DMS 273 (cell line): ENCODE data around the gene NECTIN1.

ENCODE experiments used
- DNase-seq: peaks from one replicate; lab custom pipeline; 2025; ENCODE audit not compliant: unreplicated experiment; lab: John Stamatoyannopoulos, UW

NECTIN1 gene

DNA sequence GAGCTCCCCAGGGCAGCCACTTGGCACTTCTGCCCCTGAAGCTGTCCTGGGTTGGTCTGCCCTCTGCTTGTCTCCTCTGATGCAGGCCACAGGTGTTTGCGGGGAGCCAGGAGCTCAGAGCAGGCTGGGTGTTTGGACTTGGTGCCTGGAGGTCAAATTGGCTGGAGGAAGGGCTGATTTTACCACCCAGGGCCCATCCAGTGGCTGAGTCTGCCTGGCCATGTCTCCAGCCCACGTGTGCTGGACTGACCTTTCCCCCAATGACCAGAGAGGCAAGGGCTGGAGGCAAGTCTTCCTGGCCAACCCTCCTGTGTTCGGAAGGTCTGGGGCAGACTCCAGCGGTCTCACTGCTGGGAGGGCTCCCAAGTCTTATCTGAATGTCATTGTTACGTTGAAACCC lies 84.0 kb downstream of the NECTIN1 start:
- no peak for DNase-seq

DNA sequence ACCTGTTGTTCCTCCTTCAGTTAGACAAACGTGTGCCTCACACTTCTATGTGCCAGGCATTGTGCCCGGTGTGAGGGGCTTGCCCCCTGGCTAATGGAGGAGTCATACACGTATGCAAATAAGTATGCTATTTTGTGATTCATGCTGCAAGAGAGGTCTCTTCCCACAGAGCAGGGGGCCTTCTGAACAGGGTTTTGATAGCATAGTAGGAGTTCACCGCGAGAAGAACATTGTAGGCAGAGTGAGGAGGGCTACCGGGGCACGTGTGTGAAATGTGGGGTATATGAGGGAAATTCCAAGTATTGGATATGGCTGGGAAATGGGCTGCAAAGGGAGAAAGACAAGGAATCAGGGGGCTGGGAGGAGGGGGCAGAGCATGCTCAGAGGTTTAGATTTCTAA lies 84.5 kb downstream of the NECTIN1 start:
- DNase-seq, result no peak

DNA sequence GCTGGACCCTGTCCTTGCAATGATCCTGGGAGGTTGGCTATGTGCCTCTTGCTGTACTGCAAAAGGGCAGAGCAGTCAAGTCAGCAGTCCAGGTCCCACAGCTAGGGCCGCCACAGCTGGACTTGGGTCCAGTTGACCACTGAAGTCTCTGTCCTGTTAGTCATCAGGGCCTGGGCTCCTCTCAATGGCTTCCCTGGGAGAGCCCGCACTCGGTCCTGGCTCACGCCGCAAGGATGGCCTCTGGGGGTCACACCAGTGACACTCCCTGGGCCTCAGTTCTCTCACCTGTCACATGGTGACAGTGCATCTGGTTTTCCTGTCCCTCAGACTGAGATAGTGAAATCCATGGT lies 85.1 kb downstream of the NECTIN1 start:
- DNase-seq, result no peak

DNA sequence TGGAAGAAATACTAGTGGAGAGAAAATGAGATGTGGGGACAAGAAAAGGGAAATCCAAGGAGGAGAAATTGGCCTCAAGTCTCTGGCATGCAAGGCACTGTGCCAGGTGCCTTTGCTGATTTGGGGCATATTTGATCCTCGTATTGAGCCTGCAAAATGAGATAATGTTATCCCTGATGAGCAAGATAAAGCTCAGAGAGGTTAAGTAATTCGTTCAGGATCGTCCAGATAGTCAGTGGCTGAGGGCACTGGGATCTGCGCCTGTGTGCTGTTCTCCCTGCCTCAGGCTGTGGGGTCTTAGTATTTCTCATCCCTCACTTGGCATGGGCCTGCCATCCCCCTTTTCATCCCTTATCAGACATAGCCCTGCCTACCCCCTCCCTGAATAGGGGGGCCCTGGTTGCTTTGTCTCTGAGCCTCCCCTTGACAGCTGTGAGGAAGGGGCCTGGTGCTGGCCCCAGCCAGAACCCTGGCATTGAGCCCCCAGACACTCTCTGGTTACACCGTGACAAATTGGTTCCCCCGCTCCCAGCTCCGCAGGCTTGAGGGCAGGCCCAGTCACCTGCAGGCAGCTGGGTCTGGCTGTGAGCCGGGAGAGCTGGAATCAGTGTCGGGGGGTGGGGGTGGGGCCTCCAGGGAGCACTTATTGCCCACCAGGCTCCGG lies 85.7 kb downstream of the NECTIN1 start:
- DNase-seq, result peak; percentile 40

DNA sequence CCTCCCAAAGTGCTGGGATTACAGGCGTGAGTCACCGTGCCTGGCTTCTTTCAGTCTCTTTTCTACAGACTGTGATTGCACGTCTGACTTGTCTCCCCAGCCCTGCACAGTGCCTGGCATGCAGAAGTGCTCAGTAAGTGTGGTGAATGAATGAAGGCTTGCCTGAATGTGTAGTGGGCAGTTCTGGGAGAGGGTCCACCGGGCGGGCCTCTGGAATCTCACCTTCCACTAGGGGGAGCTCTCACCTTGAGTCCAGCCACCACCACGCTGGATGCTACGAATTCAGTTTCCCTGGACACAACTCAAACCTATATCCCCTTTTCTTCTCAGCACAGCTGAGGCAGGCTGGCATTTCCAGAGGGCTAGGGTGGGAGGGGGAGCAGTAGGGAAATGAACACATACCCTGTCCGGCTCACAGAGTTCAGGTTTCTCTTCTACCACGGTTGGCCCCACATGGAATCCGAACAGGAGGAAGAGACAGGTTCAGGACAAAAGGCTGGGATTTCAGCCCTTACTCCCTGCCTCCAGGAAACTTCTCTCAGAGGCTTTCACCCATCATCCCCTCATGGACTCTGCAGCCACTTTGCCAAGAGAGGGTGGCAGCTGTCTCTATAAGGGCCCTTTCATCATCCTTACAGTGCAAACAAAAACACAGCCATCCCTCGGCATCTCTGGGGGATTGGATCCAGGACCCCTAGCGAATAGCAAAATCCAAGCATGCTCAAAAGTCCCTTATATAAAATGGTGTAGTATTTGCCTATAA lies 86.8 kb downstream of the NECTIN1 start:
- DNase-seq, result peak; percentile 63

DNA sequence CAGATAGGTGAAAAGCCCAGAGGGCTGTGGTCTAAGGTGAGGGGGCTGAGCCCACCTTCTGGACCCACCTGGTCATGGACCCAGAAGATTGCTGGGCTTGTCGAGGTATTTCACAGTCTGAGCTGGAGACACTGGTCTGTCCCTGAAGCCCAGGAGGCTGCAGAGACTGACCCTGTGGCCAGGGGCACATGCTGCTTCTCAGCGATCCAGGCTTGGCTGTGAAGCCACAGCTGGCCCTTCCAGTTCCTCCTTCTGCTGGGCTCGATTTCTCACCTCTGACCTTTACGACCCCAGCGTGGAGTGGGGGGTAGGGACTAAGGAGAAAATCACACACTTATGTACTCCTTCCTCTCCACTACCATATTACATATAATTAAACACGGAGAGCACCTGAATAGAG lies 88.5 kb downstream of the NECTIN1 start:
- DNase-seq, result no peak

DNA sequence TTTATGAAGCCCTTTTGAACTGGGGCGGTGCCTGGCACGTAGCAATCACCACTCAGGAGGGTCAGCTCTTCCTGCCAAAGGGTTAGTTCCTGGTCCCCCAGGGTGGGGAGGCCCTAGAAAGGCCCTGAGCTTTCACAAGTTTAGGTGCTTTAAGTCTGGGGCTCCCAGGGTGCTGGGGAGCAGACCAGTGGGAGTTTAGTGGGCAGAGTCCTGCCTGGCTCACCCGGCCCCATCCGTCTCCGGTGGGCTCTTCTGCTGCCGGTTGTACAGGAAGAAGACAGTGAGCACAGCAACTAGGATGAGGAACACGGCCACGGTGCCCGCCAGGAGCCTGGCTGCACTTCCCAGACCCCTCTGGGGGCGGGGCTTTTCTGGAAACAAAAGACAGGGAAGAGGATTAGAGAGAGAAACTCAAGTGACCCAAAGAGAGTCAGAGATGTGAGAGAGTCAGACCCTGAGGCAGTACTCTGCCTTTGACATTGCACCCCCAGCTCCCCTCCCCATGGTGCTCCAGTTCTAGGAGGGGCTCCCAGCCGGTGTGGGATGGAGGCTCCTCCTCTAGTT lies 89.3 kb downstream of the NECTIN1 start:
- no peak for DNase-seq

DNA sequence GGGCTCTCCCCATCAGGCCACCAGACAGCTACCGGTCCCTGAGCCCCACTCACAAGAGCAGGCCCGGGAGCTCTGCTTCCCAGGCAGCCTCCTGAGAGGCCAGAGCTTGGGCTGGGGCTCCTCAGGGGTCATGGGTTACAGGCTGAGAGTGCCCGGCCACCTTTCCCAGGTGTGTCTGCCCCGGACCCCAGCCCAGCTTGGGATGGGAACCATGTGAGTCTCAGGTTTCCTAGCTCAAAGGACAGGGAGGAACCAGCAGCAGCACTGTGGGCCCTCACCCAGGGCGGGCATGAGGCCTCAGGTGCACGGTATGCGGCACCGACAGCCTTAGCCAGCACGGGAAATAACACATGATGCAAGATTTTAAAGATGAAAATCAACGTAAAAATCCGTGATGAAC lies 90.1 kb downstream of the NECTIN1 start:
- DNase-seq, result no peak

DNA sequence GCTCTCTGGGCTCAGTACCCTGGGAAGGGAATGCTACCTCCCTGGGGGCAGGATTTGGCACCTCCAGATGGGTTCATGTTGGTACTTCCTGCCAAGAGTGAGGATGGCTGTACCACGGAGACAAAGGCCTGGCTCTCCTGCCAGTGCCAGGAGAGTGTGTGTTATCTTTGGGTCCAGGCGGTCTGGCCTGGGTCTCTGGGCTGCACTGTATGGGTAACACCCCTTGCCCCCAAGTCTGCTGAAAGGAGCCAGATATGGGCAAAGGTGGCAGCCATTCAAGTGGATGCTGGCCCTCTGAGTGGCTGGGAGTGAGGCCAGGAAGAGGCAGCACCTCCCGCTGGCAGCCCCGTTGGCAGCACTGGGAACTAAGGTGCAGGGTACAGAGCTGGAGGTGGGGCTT lies 91.5 kb downstream of the NECTIN1 start:
- DNase-seq, result no peak

DNA sequence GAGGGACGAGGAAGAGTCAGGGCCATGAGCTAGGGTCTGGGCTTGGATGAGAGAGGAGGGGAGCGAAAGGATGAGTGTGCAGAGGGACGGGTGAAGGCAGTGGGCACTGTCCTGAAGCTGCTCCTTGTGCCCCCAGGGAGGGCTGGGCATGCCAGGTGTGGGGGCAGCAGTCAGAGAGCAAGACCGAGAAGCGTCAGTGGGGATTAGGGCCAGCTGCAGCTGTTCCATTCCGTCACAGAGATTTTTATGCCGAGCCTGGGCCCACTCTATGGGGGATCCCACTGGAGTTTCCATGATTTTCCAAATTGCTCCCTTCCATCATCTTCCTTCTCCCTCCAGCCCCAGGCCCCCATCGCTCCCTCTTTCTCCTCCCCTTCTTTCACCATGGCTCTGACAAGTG lies 93.2 kb downstream of the NECTIN1 start:
- no peak for DNase-seq

DNA sequence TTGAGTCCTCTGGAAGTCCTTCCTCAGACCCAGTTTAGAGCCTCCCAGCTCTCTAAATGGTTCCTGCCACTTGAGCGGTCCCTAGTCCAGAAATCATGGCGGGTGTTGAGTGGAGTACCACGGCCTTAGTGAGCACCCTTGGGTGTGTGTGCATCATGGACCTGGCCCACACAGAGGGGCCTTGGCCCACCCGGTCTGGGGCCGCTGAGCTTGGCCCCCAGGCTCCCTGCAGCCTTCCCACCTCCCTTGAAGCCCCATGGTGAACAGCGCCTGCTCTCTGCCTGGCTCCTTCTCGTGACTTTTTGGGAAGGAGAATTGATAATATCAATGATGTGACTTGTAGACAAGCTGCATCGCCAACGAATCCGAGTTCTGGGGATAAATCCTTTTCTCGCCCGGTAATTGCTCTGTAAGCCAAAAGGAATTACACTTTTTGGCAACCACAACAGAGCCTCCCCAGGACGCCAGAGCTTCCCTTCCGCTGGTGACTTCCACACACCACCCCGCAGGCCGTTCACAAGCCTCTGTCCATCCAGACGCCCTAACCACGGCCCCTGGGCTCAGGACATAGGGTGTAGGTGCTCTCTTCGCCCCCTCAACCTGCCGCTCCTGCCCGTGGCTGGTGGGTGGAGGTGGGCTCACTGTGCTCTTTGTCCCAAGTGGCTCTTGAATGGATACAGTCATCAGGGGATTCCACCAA lies 93.8 kb downstream of the NECTIN1 start:
- no peak for DNase-seq

DNA sequence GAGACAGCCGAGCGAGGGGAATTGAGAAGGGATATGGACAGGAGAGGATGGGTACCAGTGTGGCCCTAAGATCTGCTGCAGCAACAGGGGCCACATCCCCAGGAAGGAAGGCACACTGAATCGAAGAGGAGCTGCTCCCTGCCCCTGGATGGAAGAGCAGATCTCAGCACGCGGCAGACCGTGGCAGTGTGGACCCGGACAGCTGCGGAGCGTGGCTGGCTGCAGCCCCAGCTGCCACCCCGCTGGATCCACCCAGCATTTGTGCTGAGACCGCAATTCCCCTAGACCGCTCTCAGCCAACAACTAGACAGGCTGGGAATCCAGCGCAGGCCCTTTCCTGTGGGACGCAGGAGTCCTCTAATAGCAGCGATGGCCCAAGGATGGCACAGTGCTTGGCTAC lies 94.7 kb downstream of the NECTIN1 start:
- no peak for DNase-seq

DNA sequence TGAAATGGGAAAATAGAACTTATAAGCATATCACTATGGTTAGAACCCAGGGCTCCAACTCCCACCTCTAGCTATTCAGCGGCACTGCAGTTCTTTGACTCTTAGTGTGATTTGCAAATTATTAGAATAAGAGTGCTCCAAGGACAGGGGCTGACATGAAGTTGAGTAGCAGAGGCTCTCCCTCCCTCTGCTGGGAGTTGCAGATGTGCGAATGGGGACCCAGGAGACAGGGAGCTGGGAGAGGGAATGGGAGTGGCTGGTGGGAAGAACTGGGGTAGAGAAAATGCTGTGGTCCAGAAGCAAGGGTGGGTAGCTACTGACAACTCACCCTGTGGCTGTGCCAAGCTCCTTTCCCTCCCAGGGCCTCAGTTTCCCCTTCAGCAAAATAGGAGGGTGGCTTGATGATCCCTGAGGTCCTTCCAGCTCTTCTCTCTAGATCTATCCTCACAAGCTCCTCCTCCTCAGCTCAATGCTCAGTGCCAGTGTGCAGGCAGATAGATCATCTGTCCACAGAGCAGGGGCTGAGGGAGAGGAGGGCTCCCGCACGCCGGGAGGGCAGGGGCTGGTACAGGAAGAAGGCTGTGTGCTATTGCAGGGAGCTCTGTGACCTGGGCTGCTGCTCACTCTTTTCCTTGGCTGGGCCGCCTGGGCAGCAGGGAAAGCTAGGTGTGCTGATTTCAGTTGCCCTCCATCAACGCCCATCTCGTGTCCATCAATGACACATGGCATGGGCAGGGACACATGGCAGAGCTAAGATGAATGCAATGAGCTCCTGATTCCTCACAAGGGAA lies 99.0 kb downstream of the NECTIN1 start:
- no peak for DNase-seq

DNA sequence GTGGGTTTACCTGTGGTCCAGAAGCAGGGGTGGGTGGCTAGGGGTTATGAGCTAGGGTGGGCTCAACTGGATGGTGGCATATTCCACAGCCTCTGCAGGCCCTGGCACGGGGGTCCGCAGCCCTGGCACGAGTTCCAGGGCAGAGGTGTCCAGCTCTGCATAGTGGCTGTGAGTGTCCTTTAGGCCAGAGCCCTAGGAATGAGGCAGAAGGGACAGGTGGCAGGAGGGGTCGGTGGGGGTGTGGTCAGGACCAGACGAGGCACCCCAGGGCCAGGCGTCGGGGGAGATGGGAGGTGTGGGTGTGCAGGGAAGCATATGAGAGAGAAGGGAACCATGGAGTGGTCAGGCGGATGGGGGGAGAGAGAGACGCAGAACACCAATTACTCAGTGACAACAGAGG lies 99.9 kb downstream of the NECTIN1 start:
- no peak for DNase-seq

DNA sequence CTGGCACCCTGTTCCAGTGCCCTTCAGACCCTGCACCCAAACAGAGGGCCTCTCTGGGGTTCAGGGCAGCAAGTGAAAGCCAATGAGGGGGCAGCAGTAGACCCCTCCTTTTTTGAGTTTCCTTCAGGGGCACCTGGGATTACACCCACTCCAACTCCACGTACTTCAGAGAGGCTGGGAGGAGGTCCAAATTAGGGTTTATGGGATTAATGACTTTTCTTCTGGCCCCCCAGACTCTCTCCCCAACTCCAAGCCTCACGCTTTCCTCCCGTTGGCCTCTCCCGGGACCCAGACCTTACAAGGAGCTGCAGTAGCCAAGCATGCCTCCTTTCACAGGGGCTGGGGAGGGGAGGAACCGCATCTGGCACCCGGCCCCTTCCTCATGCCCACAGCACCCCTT lies 101.7 kb downstream of the NECTIN1 start:
- no peak for DNase-seq

DNA sequence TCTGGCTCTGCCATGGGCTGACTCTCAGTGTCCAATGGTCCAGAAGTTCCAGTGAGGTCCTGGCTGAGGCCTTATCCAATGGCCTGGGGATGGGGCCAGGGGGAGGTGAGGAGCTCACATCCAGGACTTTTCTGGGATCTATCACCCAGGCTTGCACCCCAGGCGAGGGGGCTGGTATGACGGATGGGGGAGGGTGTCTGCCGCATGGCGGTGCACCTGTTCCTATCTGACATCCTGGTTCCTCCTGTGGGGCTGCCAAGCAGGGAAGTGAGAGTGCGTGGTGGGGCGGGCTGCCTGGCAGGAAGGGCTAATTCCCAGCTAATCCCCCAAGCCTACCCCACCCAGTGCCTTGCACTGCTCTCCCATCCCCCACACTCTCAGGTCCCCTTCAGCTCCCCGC lies 102.1 kb downstream of the NECTIN1 start:
- no peak for DNase-seq

DNA sequence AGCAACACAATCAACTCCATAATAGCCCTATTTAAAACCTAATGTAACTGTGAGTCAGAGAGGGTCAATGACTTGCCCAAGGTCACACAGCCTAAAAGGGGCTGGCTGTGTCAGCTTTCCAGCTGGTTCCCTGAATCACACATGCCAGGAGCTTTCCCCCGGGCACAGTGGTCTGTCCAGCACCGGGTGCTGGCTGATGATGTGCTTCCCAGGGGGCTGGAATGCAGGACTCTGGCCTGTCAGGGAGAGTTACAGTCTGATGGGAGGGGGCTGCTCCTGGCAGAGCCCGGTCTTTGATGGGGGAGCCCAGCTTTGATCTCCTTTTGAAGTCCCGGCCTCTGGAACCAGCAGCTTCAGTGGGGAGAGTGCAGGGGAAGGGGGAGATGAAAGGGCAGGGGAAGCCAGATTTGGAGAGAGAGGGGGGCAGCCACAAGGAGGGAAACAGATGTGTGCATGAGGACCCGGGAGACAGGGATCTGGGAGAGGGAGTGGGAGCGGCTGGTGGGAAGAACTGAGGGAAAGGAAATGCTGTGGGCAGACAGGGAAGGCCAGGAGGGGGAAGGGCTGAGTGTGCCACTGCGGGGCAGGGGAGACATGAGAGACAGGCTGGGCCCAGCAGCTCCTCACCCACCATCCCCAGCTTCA lies 102.7 kb downstream of the NECTIN1 start:
- no peak for DNase-seq

DNA sequence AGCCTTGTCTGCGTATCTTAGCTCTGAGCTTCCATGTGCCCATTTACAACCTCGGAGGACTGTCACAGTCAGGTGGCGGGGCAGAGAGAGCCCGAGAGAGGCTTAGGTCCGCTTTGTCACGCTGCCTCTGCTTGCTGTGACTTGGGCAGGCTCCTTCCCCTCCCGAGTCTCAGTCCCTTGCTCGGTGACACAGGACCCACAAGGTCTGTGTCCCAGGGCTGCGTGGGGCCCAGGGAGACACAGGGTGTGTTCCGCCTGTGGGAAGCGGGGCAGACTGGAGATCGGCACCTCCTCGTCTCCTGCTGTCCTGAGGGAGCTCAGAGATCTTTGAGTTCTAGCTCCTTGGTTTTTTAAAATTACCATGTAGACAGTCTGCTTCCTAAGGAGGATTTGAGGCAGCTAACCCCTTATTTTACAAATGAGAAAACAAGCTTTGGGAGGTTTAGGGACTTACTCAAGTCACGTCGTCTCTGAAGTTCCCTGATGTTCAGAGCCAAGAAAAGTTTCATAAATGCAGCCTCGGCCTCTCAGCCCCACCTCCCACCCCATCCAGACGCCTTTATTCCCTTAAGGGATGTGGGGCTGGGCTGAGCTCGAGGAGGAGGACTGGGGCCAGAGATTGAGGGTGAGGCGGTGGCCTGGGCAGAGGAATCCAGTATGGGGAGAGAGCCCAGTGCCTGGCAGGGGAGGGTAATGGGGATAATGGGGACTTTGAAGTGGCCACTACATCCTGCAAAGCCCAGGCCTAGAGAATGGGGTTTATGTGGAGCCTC lies 103.6 kb downstream of the NECTIN1 start:
- no peak for DNase-seq

DNA sequence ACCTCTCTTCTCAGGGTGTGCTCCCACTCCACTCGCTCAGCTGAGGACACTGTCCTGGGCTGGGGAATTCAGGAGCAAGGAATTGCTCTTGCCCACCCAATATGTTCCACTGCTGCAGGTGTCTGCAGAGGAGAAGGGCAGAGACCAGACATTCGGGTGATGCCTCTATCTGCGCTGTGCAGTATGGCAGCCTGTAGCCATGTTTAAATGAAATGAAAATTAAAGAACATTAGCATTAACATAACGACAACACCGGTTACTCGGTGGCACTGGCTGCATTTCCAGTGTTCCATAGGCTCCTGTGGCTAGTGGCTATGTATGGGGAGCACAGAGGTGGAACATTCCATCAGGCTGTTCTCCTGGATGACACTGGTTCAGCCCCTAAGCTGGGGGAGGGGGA lies 104.4 kb downstream of the NECTIN1 start:
- no peak for DNase-seq

DNA sequence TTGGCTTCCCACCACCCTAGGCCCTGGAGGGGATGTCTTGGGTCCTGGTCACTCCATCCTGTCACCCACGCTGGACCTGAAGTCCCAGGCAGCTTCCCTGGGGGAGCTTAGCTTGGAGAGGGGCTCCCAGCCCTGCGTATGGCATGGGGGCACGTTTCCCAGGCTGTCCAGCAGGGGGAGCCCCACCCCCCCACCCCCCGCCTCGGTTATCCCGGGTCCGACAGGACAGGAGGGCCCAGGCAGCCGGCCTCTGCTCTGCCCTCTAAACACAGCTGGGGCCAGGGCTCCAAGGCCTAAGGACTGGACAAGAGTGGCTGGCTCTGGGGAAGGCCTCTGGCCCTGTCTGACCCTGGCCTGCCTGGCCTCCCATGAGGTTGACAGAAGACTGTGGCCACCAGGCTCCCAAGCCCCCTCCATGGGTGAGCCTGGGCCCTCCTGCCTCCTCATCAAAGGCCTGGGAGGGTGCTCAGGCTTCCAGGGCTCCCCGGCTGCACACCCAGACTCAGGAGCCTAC lies 104.8 kb downstream of the NECTIN1 start:
- DNase-seq, result peak; percentile 27
